GM12891 (cell line): ENCODE results near the gene TRIO.

Source experiments
- DNase-seq: peaks from one replicate; pipeline ENCODE4 v3.0.0; 2011; ENCODE audit warnings: low spot score; ENCODE audit not compliant: insufficient read length
- FAIRE-seq: peaks from 2 replicates; lab custom pipeline; 2011; peaks lifted over from hg19 to GRCh38; lab: Jason Lieb, UNC
- PAX5 ChIP-seq: IDR thresholded peaks from 2 replicates; pipeline ENCODE4 v1.6.1; 2011; ENCODE audit warnings: low read length, moderate library complexity, mild to moderate bottlenecking; ENCODE audit not compliant: insufficient read depth, severe bottlenecking
- POLR2A ChIP-seq: IDR thresholded peaks from 2 replicates; pipeline ENCODE4 v1.6.1; 2011; ENCODE audit warnings: low read depth, low read length, control low read depth
- POLR2AphosphoS5 ChIP-seq: IDR thresholded peaks from 2 replicates; pipeline ENCODE4 v1.6.1; 2011; ENCODE audit warnings: low read depth, low read length, control low read depth
- POU2F2 ChIP-seq: IDR thresholded peaks from 2 replicates; pipeline ENCODE4 v1.6.1; 2011; ENCODE audit warnings: low read depth, mild to moderate bottlenecking, control low read depth, low read length, moderate library complexity
- SPI1 ChIP-seq: IDR thresholded peaks from 2 replicates; pipeline ENCODE4 v1.6.1; 2011; ENCODE audit warnings: low read depth, low read length, control low read depth
- TAF1 ChIP-seq: IDR thresholded peaks from 2 replicates; pipeline ENCODE4 v1.6.1; 2011; ENCODE audit warnings: low read depth, low read length, control low read depth

The TRIO gene

DNA sequence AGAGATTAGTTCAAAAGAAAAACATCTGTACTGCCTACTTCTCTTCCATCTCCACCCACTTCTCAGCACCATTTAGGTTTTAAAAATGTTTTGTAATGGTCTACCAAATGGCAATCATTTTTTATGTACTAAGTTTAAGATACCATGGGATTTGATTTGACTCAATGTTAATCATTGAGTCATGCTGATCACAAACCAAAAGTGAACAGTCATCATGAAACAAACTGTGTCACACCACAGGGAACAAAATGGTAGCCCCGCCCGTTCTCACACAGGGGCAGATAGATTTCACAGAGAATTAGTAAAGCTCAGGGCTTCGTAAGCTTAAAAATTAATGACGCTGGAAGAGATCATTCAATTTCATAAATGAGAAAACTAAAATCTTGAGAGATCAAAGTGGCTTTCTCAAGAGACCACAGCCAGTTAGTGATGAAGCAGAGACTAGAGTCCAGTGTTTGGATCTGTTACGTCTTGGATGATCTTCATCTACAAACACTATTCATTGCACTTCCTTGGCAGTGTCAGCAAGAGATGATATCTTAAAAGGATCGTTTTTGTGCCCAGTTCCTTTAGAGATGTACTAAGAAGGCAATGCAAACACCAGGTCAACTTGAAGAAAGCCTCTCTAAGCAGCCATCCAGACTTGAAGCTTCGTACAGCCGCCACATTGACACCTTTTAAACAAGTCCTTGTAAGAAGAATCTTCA is 33.9 kb upstream of the TRIO start:
- DNase-seq (peak; percentile 37), FAIRE-seq (peak; percentile 90)
- TF ChIP-seq PAX5, result no peak
- no peak for TF ChIP-seq SPI1
- TF ChIP-seq TAF1, result no peak
- TF ChIP-seq POU2F2, result no peak
- TF ChIP-seq POLR2A, result no peak
- TF ChIP-seq POLR2AphosphoS5, result no peak

DNA sequence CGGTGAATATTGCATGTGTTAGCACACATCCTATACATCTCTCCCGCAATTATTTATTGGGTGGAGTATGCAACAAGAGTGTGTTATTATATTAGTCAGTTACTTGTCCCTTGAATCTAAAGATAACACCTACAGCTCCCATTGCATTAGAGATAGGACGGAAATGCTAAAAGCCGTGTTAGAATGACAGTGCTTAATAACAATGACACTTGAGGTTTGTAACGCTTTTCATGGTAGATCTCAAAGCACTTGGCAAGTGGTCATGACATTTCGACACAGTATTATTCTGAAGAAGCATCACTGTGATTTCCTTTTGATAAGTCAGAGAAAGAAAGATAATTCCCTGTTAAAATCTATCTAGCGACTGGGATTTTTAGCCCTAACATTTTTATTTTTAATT is 33.4 kb upstream of the TRIO start:
- no peak for DNase-seq
- TF ChIP-seq PAX5, result no peak
- no peak for TF ChIP-seq TAF1
- no peak for FAIRE-seq

DNA sequence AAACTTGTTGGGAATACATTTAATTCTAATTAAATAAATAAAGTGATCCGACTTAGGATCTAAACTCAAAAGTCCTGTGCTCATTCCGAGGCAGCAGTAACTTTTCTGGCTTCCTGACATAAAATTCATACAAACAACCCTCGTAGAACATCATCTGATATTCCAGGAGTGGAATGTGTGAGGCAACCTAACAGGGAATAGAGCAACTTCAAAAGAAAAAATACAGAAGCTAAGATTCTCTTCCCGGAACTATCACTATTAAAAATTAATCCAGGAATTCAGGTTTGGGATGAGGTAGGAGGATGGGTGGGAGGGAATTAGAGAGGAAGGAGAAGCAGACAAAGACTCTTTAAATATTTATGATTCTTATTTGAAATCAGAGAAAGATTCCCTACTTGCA is 32.9 kb upstream of the TRIO start:
- no peak for DNase-seq
- no peak for TF ChIP-seq TAF1
- TF ChIP-seq SPI1, result no peak
- TF ChIP-seq POLR2AphosphoS5, result no peak
- TF ChIP-seq POU2F2, result no peak
- TF ChIP-seq PAX5, result no peak
- TF ChIP-seq POLR2A, result no peak
- no peak for FAIRE-seq

DNA sequence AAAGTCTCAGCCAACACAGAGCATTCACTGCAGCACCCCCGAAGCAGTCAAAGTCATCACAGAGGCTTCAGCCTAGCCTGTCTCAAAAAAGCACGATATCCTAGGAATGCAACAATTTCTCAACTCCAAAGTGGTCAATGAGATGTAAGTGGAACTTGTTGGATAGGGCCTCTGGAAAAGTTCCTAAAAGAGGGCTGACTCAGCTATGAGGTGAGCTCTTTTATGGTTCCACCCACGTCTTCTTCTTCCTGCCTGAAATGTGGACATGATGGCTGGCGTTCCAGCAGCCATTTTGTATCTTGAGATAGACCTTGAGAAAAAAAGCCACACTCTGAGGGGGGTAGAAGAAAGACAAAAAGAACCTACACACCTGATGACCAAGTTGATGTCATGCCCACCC is 32.5 kb upstream of the TRIO start:
- FAIRE-seq (no peak), DNase-seq (no peak)

DNA sequence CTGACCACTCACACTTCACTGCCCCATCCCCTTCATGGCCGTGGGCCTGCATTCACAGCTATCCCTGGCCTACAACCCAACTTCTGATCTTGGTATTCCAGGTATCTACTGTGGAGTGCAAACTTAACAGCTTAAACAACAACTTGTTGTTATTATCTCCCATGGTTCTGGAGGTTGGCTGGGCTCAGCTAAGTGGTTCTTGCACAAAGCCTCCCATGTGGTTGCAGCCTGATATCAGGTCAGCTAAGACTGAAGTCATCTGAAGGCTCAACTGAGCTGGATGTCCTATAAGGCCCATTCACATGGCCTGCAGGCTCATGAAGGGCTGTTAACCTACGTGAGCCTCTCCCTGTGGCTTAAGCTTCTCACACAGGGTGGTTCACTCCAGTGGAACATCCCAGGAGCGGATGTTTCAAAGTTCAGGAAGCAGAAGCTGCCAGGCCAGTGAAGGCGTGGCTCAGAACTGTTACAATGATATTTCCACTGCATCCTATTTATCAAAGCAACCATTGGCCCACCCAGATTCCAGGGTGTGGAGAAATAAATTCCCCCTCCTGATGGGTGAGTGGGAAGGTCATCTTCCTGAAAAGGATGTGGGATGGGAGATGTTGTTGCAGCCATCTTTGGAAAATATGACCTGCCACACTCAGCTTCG is 30.0 kb upstream of the TRIO start:
- no peak for FAIRE-seq
- TF ChIP-seq SPI1, result no peak
- TF ChIP-seq POU2F2, result no peak
- no peak for TF ChIP-seq PAX5
- no peak for TF ChIP-seq POLR2A
- TF ChIP-seq POLR2AphosphoS5, result no peak
- TF ChIP-seq TAF1, result no peak
- DNase-seq, result no peak

More for the DNA sequence above, 32.5 kb upstream of the TRIO start:
- TF ChIP-seq PAX5 (no peak), TAF1 (no peak)

DNA sequence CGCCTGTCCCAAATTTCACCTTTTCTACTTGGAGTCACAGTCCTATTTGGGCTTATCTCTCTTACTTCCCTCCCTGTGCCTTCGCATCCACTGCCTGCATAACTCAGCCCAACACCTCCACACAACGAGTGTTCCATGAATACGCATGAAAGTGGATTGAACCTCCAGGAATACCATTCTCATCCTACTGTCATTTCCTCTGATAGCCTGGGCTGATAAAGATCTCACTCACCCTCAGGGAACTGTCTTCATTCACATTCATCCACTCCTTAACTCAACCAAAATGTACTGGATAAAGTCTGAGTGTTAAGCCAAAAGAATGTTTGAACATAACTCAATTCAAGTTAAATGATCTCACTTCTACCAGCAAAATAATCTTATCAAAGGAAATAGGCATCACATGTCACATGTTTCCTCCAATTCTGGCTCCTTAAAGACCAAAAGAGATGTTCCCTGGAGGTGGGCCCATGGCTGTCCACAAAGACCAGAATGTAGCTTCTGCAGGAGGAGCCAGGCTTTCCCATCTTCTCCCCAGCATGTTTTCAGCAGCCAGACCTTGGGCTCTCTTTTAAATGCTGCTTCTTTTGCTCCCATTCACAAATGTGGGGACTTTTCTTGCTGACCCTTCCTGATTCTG is 28.4 kb upstream of the TRIO start:
- no peak for FAIRE-seq
- DNase-seq, result no peak
- TF ChIP-seq POLR2A (no peak), SPI1 (no peak), POLR2AphosphoS5 (no peak), PAX5 (no peak), POU2F2 (no peak), TAF1 (no peak)

DNA sequence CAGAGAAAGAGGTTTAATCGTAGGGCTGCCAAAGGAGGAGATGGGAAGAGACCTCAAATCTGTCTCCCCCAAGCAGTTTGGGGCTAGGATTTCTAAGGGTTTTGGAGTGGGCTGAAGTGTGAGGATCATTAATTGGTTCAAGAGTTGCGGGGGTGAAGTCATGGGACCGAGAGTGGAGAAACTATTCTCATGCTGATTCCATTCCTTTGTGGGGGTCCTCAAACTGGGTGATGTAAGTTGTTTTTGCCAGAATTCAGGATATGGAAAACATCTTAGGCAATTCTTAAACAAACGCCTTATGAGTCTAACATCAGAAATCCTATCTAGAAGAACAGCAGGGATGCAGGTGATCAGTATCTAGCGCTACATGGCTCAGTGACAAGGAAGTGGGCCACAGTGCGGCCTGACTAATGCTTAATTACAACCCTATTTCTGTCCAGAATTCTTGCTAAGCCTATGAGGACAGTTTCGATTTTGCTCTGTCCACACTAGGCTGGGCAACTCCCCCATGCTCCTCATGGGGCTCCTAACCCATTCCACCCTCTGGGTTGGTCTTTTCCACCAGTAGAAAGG is 27.7 kb upstream of the TRIO start:
- FAIRE-seq (no peak), DNase-seq (no peak)
- no peak for TF ChIP-seq PAX5
- no peak for TF ChIP-seq POLR2AphosphoS5
- TF ChIP-seq TAF1, result no peak
- TF ChIP-seq POLR2A, result no peak
- no peak for TF ChIP-seq SPI1
- TF ChIP-seq POU2F2, result no peak

DNA sequence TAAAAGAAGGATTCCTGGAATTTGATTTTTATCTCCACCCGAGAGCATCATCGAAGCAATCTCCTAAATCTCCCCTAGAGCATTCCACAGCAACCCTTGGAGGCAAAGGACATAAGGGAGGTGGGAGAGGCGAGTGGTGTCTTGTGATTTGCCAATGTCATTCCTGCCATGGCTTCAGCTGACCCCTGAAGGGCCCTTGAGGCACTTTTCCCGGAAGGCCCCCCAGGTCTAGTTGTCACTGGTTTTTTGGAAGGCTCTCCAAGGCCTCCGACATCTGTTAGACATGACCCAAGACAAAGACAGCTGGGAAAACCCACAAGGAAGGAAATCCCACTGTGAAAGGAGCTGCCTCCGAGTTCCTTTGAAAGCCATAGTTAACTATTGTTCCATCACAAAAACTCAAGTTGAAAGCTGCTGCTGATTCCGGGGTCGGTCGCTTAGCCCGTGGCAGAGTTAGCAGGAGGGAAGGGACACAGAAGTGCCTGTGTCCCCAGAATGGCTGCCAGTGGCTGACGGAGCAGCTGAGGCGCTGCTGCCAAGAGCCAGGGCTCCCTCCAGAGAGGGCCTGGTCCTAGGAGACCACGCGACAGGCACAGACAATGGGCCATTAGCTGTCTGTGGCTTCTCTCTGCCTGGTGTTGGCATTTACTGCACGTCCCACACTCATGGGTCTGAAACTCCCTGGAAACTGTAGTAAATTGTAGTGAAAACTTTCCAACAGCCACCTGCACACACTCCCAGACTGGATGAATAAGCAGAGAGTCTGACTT is 24.4 kb upstream of the TRIO start:
- no peak for TF ChIP-seq SPI1
- no peak for TF ChIP-seq POU2F2
- no peak for TF ChIP-seq POLR2A
- no peak for TF ChIP-seq POLR2AphosphoS5
- no peak for TF ChIP-seq PAX5
- no peak for TF ChIP-seq TAF1
- DNase-seq (no peak), FAIRE-seq (no peak)

DNA sequence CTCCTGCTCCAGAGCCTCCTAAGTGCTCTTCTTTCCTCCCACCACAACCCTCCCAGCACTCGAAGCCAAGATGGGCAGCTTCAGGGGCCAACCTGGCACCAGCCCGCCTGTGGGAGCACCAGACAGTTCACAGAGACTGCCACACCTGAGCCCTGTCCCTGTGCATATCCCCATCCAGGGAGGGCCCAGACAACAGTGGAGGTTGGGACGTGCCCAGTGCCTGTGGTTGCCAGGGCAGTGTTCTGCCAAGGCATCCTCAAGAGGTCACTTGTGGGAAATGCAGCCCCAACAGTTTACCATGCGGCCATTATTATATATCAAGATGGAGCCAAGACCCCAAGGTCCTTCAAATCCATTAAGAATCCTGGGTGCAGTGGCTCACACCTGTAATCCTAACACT is 23.0 kb upstream of the TRIO start:
- FAIRE-seq, result no peak
- DNase-seq, result no peak
- TF ChIP-seq POLR2A (no peak), POU2F2 (no peak), PAX5 (no peak)
